Neural cell (in vitro differentiated cells): ENCODE results near the gene FKBP1A. TPM values are rescaled to one million over a fixed set of nuclear protein-coding genes. Genes with fewer than 3 reads are reported as not detected.

Source experiments
- H2AFZ ChIP-seq: fragments of 200-600, 300-800 bp; sonication (generic), shearing (Covaris generic); 2 replicates; pipeline ENCODE4 v1.6.0; 2014; ENCODE audit warnings: low read depth, mild to moderate bottlenecking, antibody characterized with exemption, low read length, moderate library complexity
- H3F3A ChIP-seq: fragments of 200-600 bp; shearing (Covaris generic); 2 replicates; pipeline ENCODE4 v1.6.1; 2016; ENCODE audit warnings: mild to moderate bottlenecking, moderate library complexity, mixed read lengths, antibody characterized with exemption, low read length; ENCODE audit not compliant: insufficient read depth, poor library complexity, severe bottlenecking
- H3K27ac ChIP-seq: fragments of 200-600, 300-800 bp; sonication (generic), shearing (Covaris generic); 2 replicates; pipeline ENCODE4 v1.5.1; 2014; ENCODE audit warnings: mild to moderate bottlenecking, low read length, moderate library complexity
- H3K27me3 ChIP-seq: fragments of 300-800, 200-600 bp; sonication (generic), shearing (Covaris generic); 2 replicates; pipeline ENCODE4 v1.6.0; 2014; ENCODE audit warnings: mild to moderate bottlenecking, low read depth, low read length, moderate library complexity; ENCODE audit not compliant: insufficient read depth
- H3K36me3 ChIP-seq: fragments of 300-800, 200-600 bp; sonication (generic), shearing (Covaris generic); 2 replicates; pipeline ENCODE4 v1.5.1; 2014; ENCODE audit warnings: mild to moderate bottlenecking, antibody characterized with exemption, low read length, moderate library complexity; ENCODE audit not compliant: insufficient read depth
- H3K4me2 ChIP-seq: fragments of 300-800, 200-600 bp; sonication (generic), shearing (Covaris generic); 2 replicates; pipeline ENCODE4 v1.6.0; 2014; ENCODE audit warnings: mild to moderate bottlenecking, low read length
- H3K4me3 ChIP-seq: fragments of 300-800, 200-600 bp; sonication (generic), shearing (Covaris generic); 2 replicates; pipeline ENCODE4 v1.5.1; 2014; ENCODE audit warnings: mild to moderate bottlenecking, low read length, moderate library complexity
- H3K79me2 ChIP-seq: fragments of 200-600 bp; shearing (Covaris generic); replicated peaks from 2 replicates; pipeline ENCODE4 v1.6.0; 2014; ENCODE audit warnings: mild to moderate bottlenecking, low read length, moderate library complexity; ENCODE audit not compliant: insufficient read depth
- H3K9ac ChIP-seq: fragments of 300-800, 200-600 bp; sonication (generic), shearing (Covaris generic); 2 replicates; pipeline ENCODE4 v1.6.1; 2016; ENCODE audit warnings: mild to moderate bottlenecking, low read length, mixed read lengths
- H3K9me2 ChIP-seq: fragments of 200-600 bp; shearing (Covaris generic); 2 replicates; pipeline ENCODE4 v1.6.1; 2016; ENCODE audit warnings: mild to moderate bottlenecking, low read length, mixed read lengths; ENCODE audit not compliant: insufficient read depth
- H3K9me3 ChIP-seq: fragments of 200-600, 300-800 bp; sonication (generic), shearing (Covaris generic); 2 replicates; pipeline ENCODE4 v1.6.1; 2016; ENCODE audit warnings: mild to moderate bottlenecking, mixed run types, low read length, moderate library complexity, mixed read lengths
- H4K20me1 ChIP-seq: fragments of 200-600 bp; shearing (Covaris generic); 2 replicates; pipeline ENCODE4 v1.6.1; 2016; ENCODE audit warnings: mild to moderate bottlenecking, mixed run types; ENCODE audit not compliant: insufficient read depth
- EP300 ChIP-seq: fragments of 450-650 bp; conservative IDR thresholded peaks from 2 replicates; pipeline ENCODE4 v1.6.1; 2014; ENCODE audit warnings: antibody characterized with exemption, mild to moderate bottlenecking, moderate library complexity; ENCODE audit not compliant: poor library complexity, severe bottlenecking
- EZH2 ChIP-seq: fragments of 200-600, 300-800 bp; shearing (Covaris generic), sonication (generic); IDR thresholded peaks from 2 replicates; pipeline ENCODE4 v1.6.1; 2014; ENCODE audit warnings: antibody characterized with exemption, low read length, borderline replicate concordance, mild to moderate bottlenecking; ENCODE audit not compliant: insufficient read depth, poor library complexity, severe bottlenecking
- MXI1 ChIP-seq: fragments of 450-650 bp; conservative IDR thresholded peaks from 2 replicates; pipeline ENCODE4 v1.6.1; 2014; ENCODE audit warnings: antibody characterized with exemption, mild to moderate bottlenecking; ENCODE audit not compliant: poor library complexity, severe bottlenecking
- POLR2AphosphoS5 ChIP-seq: IDR thresholded peaks from 2 replicates; pipeline ENCODE4 v1.6.1; 2012
- RAD21 ChIP-seq: fragments of 450-650 bp; conservative IDR thresholded peaks from 2 replicates; pipeline ENCODE4 v1.6.1; 2014; ENCODE audit warnings: antibody characterized with exemption, mild to moderate bottlenecking, moderate library complexity
- SMC3 ChIP-seq: fragments of 450-650 bp; conservative IDR thresholded peaks from 2 replicates; pipeline ENCODE4 v1.6.1; 2014; ENCODE audit warnings: antibody characterized with exemption, mild to moderate bottlenecking, moderate library complexity; ENCODE audit not compliant: poor library complexity
- TAF1 ChIP-seq: IDR thresholded peaks from 2 replicates; pipeline ENCODE4 v1.6.1; 2012; ENCODE audit warnings: low read depth
- polyA plus RNA-seq: library from polyadenylated mRNA; depleted of rRNA; stranded (reverse); fragments of >200 nt; gene quantifications from 2 replicates; pipeline ENCODE4 v1.2.3, GENCODE V29; 2014
- TF ChIP-seq, protein P1 (sequence below): fragments of 450-650 bp; IDR thresholded peaks from 2 replicates; pipeline ENCODE4 v1.5.1; 2014; ENCODE audit warnings: antibody characterized with exemption, mild to moderate bottlenecking, moderate library complexity; ENCODE audit not compliant: poor library complexity, severe bottlenecking
- TF ChIP-seq, protein P2 (sequence below): IDR thresholded peaks from 2 replicates; pipeline ENCODE4 v1.6.1; 2012; ENCODE audit warnings: borderline replicate concordance

The FKBP1A gene
- polyA plus RNA-seq, 1 donor from 2014 or later: 150 TPM

DNA sequence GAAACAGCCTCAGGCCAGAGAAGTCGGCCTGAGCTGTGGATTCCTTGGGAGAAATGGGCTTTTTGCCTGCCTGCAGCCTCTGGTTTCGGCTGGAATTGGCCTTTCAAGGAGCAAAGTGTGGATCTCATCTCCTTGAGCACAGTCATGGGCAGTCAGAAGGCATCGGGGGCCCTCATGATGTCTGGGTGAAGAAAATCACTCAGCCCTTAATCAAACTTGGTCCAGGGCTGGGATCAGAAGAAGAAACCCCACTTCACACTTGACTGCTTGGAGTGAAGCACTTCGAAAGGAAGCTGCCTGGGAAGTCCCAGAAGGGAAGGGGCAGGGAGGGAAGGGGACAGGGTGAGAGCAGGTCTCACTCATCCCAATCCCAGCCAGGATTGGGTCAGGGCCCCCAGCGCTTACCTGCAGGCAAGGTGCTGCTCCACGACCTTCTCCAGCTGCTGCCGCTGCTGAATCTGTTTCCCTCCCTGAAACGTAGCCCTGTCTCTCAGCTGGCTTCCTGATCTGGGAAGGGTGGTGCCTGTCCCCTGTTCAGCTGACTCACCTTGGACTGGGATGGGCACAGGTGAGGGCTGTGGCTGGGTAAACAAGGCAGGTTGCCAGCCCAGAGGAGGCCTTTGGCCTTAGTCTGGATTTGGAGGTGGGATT lies 64.0 kb downstream of the FKBP1A start, which contains the start of gene SDCBP2 (continued):
- TF ChIP-seq EP300: no peak

GRCh38 chr20:1327827-1328679 lies 64.8 kb downstream of the FKBP1A start:
- Histone ChIP-seq H3F3A (no peaks in the 10 kb centered on the region), H3K9me2 (no peaks in the 10 kb centered on the region), H2AFZ (no peak overlapping the region), H3K79me2 (peaks cover 22% of the 10 kb centered on the region), H3K4me3 (no peak overlapping the region), H3K36me3 (no peaks in the 10 kb centered on the region), H3K27me3 (no peaks in the 10 kb centered on the region), H3K27ac (no peak overlapping the region), H3K9me3 (no peaks in the 10 kb centered on the region), H3K9ac (no peak overlapping the region), H4K20me1 (no peaks in the 10 kb centered on the region), H3K4me2 (no peak overlapping the region)
- TF ChIP-seq POLR2AphosphoS5 (no peak), MXI1 (no peak), SMC3 (no peak), EZH2 (no peak), RAD21 (no peak), TAF1 (no peak), EP300 (no peak)
- TF ChIP-seq, protein P1, sequence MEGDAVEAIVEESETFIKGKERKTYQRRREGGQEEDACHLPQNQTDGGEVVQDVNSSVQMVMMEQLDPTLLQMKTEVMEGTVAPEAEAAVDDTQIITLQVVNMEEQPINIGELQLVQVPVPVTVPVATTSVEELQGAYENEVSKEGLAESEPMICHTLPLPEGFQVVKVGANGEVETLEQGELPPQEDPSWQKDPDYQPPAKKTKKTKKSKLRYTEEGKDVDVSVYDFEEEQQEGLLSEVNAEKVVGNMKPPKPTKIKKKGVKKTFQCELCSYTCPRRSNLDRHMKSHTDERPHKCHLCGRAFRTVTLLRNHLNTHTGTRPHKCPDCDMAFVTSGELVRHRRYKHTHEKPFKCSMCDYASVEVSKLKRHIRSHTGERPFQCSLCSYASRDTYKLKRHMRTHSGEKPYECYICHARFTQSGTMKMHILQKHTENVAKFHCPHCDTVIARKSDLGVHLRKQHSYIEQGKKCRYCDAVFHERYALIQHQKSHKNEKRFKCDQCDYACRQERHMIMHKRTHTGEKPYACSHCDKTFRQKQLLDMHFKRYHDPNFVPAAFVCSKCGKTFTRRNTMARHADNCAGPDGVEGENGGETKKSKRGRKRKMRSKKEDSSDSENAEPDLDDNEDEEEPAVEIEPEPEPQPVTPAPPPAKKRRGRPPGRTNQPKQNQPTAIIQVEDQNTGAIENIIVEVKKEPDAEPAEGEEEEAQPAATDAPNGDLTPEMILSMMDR: no peak
- TF ChIP-seq, protein P2, sequence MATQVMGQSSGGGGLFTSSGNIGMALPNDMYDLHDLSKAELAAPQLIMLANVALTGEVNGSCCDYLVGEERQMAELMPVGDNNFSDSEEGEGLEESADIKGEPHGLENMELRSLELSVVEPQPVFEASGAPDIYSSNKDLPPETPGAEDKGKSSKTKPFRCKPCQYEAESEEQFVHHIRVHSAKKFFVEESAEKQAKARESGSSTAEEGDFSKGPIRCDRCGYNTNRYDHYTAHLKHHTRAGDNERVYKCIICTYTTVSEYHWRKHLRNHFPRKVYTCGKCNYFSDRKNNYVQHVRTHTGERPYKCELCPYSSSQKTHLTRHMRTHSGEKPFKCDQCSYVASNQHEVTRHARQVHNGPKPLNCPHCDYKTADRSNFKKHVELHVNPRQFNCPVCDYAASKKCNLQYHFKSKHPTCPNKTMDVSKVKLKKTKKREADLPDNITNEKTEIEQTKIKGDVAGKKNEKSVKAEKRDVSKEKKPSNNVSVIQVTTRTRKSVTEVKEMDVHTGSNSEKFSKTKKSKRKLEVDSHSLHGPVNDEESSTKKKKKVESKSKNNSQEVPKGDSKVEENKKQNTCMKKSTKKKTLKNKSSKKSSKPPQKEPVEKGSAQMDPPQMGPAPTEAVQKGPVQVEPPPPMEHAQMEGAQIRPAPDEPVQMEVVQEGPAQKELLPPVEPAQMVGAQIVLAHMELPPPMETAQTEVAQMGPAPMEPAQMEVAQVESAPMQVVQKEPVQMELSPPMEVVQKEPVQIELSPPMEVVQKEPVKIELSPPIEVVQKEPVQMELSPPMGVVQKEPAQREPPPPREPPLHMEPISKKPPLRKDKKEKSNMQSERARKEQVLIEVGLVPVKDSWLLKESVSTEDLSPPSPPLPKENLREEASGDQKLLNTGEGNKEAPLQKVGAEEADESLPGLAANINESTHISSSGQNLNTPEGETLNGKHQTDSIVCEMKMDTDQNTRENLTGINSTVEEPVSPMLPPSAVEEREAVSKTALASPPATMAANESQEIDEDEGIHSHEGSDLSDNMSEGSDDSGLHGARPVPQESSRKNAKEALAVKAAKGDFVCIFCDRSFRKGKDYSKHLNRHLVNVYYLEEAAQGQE: no peak

GRCh38 chr20:1327241-1327653 lies 65.6 kb downstream of the FKBP1A start:
- Histone ChIP-seq H3K4me3 (peak overlapping the region; percentile 84), H3F3A (no peaks in the 10 kb centered on the region), H3K27me3 (no peaks in the 10 kb centered on the region), H3K36me3 (no peaks in the 10 kb centered on the region), H3K27ac (no peak overlapping the region), H3K9ac (no peak overlapping the region), H2AFZ (no peak overlapping the region), H3K9me3 (no peaks in the 10 kb centered on the region), H3K79me2 (peaks cover 22% of the 10 kb centered on the region), H4K20me1 (no peaks in the 10 kb centered on the region), H3K4me2 (no peak overlapping the region), H3K9me2 (no peaks in the 10 kb centered on the region)
- no peak for TF ChIP-seq EP300
- no peak for TF ChIP-seq MXI1
- TF ChIP-seq SMC3: no peak
- no peak for TF ChIP-seq POLR2AphosphoS5
- no peak for TF ChIP-seq TAF1
- TF ChIP-seq, protein P2: no peak
- TF ChIP-seq RAD21: no peak
- no peak for TF ChIP-seq EZH2
- TF ChIP-seq, protein P1: no peak
